ENCODE measurements around the gene PSMA3. TPM values are rescaled to one million over a fixed set of nuclear protein-coding genes. Genes with fewer than 3 reads are reported as not detected.

The PSMA3 gene
- total and polyA plus RNA-seq, 9 of the 15 experiments (the other 6 are each of a cell fraction or from before 2014, with no cell fraction given): 129 to 786 (median 319) TPM

GRCh38 chr14:58199726-58200479 lies 44.7 kb upstream of the PSMA3 start, which contains the start of gene ACTR10 (continued):
- TF ChIP-seq TBP (optimal IDR thresholded peaks at IDR 0.05; ENCODE audit: low read depth, low read length) (peak; percentile 42), DACH1 (IDR thresholded peaks at IDR 0.05; ENCODE audit: partially characterized antibody) (peak; percentile 56), MTA3 (IDR thresholded peaks at IDR 0.05; ENCODE audit: borderline replicate concordance) (peak; percentile 31; the same call in 1 of the 2 replicates), POLR2AphosphoS5 (IDR thresholded peaks at IDR 0.05; ENCODE audit: control insufficient read depth, insufficient read depth, low read depth, low read length) (peak; percentile 18; the same call in 1 of the 2 replicates), NCOA1 (IDR thresholded peaks at IDR 0.05; ENCODE audit: low read depth) (no peak), ZNF121 (CRISPR knock-in tag; conservative IDR thresholded peaks at IDR 0.05) (no peak), ZNF584 (CRISPR knock-in tag; IDR thresholded peaks at IDR 0.05; ENCODE audit: low read depth) (no peak), ATF7 (IDR thresholded peaks at IDR 0.05) (peak; percentile 26; the same call in 1 of the 2 replicates), KLF6 (CRISPR knock-in tag; IDR thresholded peaks at IDR 0.05; ENCODE audit: borderline replicate concordance) (peak; percentile 38; the same call in 1 of the 2 replicates), GMEB1 (CRISPR knock-in tag; IDR thresholded peaks at IDR 0.05) (peak; percentile 78), TCF7 (IDR thresholded peaks at IDR 0.05; ENCODE audit: borderline replicate concordance) (no peak), L3MBTL2 (IDR thresholded peaks at IDR 0.05) (peak; percentile 24; the same call in 1 of the 2 replicates), EGR1 (conservative IDR thresholded peaks at IDR 0.05) (peak; percentile 96), ZNF253 (CRISPR knock-in tag; conservative IDR thresholded peaks at IDR 0.05) (no peak), ELF4 (CRISPR knock-in tag; IDR thresholded peaks at IDR 0.05) (no peak), TAF1 (IDR thresholded peaks at IDR 0.05; ENCODE audit: control insufficient read depth, extremely low read depth, insufficient read depth, low read length, severe bottlenecking) (peak; percentile 18), PHF8 (IDR thresholded peaks at IDR 0.05; ENCODE audit: borderline replicate concordance, low read length) (peak; percentile 83; the same call in 1 of the 2 replicates), FOXJ2 (tag; IDR thresholded peaks at IDR 0.05) (no peak), SUPT5H (IDR thresholded peaks at IDR 0.05) (0 out of 2 replicates have a peak, but pooled peaks have one; percentile 58), SMAD3 (CRISPR knock-in tag; conservative IDR thresholded peaks at IDR 0.05) (no peak), E2F4 (CRISPR knock-in tag; IDR thresholded peaks at IDR 0.05; ENCODE audit: low read depth) (no peak), ESRRB (CRISPR knock-in tag; IDR thresholded peaks at IDR 0.05; ENCODE audit: borderline replicate concordance) (no peak), MTF1 (CRISPR knock-in tag; IDR thresholded peaks at IDR 0.05; ENCODE audit: borderline replicate concordance) (no peak), CCNT2 (IDR thresholded peaks at IDR 0.05; ENCODE audit: borderline replicate concordance, extremely low read depth, insufficient read length, low read depth, low read length) (peak; percentile 76)
- TF ChIP-seq, protein P1, sequence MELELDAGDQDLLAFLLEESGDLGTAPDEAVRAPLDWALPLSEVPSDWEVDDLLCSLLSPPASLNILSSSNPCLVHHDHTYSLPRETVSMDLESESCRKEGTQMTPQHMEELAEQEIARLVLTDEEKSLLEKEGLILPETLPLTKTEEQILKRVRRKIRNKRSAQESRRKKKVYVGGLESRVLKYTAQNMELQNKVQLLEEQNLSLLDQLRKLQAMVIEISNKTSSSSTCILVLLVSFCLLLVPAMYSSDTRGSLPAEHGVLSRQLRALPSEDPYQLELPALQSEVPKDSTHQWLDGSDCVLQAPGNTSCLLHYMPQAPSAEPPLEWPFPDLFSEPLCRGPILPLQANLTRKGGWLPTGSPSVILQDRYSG (tag; conservative IDR thresholded peaks at IDR 0.05; ENCODE audit: low read depth): no peak

Data from K562 (cell line).